Hematopoietic multipotent progenitor cell treated with erythropoietin and hydrocortisone succinate and interleukin-3 and kit ligand, for 8 days (in vitro differentiated cells): Measurements from ENCODE around the gene GCSAM.
A peak's percentile ranks its signal among the peaks of the same experiment; 100 is the strongest.
"Not testable (repeated sequence)": the region's sequence is repeated elsewhere in the genome, so short reads cannot be mapped to it uniquely, and the experiment has no call there.

Source experiments
- DNase-seq: peaks from one replicate; pipeline ENCODE4 v3.0.0-alpha.2; 2015

The GCSAM gene

DNA sequence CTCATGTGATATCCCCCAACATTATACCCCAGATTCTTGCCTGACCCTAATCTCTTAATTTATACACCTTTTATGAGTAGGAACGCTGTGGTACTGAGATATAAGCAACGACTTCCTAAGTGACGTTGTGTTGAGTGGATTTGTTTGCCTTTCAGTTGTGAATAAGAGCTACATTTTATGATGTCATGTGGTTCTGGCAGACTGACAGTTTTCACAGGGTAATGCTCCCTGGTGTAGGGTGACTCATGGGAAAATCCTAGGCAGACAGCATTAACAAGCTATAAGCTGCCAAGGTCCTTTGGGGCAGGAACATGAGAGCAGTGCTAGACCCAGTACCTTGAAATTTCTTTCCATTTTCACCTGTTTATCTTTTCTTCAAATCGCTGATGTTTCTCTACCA lies 35.7 kb downstream of the GCSAM start:
- peak; percentile 20 for DNase-seq

DNA sequence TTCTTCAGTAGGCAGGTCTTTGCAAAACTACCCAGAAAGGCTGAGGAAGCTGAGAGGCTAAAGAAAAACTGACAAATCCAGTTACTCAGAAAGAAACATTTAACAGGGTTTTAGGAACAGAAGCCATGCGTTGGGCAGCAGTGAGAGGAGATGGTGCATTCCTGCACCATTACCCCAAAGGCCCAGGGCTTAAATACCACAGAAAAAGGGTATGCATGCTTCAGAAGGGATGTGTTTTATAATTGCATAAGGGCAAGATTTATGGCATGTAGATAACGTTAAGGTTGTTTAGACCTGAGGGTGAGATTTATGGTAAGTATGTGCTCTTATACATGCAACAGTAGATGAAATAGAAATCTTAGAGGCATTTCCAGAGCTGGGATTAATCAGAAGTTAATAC lies 36.9 kb downstream of the GCSAM start:
- DNase-seq = no peak

- no peak for DNase-seq
Measured at GRCh38 chr3:112095731-112096130, 37.3 kb downstream of the GCSAM start.

DNA sequence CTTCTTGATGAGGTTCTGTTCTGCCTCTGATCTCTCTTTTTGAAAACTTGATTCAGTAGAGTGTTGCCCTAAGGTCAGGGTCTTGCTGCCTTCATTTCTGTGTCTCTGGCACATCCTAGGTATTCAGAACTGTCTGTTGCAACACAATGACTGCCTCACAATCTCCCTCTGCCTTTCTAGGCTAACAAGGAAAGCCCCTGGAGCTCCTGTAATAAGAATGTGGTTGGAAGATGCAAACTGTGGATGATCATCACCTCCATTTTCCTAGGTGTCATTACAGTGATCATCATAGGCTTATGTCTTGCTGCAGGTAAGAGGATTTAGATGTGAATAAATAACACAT lies 39.9 kb downstream of the GCSAM start:
- no peak for DNase-seq

DNA sequence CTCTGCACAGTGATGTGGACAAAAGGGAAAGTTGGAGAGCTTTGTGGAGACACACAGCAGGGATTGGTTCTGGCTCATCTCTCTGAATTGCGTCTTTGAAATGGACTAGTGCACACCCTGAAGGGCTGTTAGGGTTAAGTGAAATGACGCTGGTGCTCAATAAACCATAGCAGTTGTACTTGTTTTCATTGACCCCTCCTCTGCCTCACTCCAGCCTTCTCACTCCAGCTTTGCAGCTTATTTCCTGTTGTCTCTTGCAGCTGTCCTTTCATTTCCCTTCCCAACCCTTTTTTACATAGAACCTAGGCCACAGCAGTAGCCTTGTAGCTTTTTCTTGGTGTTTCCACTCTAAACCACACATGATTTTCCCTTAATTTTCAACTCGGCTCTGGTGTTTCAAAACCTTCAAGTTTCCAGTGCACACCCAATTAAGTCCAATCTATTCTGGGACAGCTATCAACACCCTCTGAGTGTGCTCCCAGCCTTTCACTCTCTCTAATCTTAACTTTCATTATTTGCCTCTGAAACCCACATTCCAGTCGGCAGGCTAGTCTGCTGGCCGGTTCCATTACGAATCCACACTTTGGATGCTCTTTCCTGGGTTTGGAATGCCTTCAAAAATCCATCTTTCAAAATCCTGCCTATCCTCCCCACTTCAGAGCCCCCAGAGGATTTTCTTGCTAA lies 40.4 kb downstream of the GCSAM start:
- no peak for DNase-seq

- DNase-seq = no peak
Measured at GRCh38 chr3:112090887-112091586, 42.0 kb downstream of the GCSAM start.

DNA sequence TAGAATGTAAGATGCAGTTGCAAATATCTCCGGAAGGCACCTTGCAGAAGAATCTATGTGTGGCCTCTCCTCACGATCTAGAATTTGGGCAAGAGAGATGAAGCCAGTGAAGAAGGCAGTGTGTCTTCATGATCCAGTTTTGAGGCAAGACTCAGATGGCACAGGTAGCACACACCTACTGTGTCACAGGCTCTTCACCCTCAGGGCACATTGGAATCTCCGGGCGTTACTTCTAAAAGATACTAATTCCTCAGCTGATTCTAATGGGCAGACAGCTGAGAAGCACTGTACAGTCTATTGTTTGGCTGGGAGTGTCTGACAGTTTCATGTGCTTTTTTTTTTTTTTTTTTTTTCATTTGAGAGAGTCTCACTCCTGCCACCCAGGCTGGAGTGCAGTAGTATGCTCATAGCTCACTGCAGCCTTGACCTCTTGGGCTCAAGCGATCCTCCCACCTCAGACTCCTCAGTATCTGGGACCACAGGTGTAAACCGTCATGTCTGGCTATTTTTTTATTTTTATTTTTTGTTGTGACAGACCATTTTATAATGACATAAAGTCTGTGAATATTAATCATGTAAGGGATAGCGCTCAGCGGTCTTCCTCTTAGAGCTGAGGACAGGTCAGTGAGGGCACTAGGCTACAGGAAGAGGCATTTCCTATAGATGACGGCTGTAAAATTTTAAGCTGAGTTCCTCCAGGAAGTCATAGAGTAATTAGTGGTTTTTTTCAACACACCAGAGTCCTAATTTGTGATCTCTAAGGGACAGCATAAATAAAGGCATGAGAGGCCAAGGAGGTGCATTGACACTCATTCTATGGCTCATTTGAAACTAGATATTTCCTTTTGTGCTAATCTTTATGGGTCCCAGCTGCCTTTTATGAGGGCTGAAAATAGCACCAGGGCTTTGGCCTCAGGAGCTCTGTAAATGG lies 42.8 kb downstream of the GCSAM start:
- DNase-seq = no peak

DNA sequence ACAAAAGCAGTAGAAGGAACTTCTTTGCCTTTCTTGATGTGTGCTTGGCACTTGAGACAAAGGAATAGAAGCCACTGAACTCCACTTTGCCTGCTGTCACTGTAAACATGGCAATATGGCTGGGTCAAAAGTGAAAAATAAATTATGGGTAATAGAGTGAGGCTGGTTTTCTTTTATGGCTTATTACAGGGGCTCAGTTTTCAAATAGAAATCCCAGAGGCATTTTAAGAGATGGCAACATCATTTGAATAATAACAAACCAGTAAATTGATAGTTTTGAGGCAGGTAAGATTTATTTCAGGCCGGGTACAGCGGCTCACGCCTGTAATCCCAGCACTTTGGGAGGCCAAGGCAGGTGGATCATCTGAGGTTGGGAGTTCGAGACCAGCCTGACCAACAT lies 44.1 kb downstream of the GCSAM start:
- no peak for DNase-seq

GRCh38 chr3:112087746-112088145 lies 45.3 kb downstream of the GCSAM start:
- DNase-seq = no peak

GRCh38 chr3:112086875-112087524 lies 46.0 kb downstream of the GCSAM start:
- DNase-seq = no peak

GRCh38 chr3:112086076-112086854 lies 46.8 kb downstream of the GCSAM start, which contains the start of gene C3orf52:
Gene C3orf52, plus strand, starts transcription at chr3:112086389. Its CDS starts 19 bp downstream, at chr3:112086408.
- DNase-seq = peak; percentile 55

DNA sequence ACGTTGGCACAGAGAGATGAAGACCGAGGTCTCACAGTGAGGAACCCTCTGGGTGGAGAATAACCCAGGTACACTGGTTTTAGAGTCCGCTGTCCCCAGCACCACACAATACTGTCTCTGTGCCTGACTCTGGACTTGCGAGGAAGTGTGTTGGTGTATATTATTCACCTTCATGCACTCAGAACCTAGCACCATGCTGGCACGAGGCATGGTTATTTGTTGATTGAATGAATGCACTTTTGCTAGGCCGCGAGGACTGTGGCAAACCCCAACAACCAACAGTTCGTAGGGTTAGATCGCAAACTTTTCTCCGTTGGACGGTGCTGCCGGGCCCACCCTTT lies 47.3 kb downstream of the GCSAM start:
- no peak for DNase-seq

- no peak for DNase-seq
Measured at GRCh38 chr3:112084980-112085705, 47.9 kb downstream of the GCSAM start.

GRCh38 chr3:112083239-112083638 lies 49.8 kb downstream of the GCSAM start:
- no peak for DNase-seq

GRCh38 chr3:112078125-112079083 lies 54.6 kb downstream of the GCSAM start:
- no peak for DNase-seq

- DNase-seq = peak; percentile 16
Measured at GRCh38 chr3:112074616-112075497, 58.2 kb downstream of the GCSAM start.

DNA sequence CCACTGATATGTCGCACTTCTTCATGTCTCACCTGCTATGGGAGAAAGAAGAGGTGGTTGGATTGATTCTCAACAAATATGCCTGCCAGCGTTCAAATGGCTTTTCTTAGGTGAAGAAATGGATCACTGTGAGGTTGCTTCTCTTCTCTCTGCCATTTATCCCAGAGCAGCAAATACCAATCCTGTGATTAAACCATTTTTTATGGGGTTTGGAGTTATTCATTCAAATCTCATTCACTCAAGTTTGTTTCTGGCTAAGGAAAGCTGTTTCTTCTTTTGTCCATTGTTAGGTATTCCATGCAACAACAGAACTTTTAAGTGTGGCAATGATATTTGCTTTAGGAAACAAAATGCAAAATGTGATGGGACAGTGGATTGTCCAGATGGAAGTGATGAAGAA lies 59.0 kb downstream of the GCSAM start:
- no peak for DNase-seq

GRCh38 chr3:112072387-112073060 lies 60.5 kb downstream of the GCSAM start:
- not testable (repeated sequence) for DNase-seq
